ENCODE data around the gene CHP1.
"Not testable (repeated sequence)": the region's sequence is repeated elsewhere in the genome, so short reads cannot be mapped to it uniquely, and the experiment has no call there.

DNA sequence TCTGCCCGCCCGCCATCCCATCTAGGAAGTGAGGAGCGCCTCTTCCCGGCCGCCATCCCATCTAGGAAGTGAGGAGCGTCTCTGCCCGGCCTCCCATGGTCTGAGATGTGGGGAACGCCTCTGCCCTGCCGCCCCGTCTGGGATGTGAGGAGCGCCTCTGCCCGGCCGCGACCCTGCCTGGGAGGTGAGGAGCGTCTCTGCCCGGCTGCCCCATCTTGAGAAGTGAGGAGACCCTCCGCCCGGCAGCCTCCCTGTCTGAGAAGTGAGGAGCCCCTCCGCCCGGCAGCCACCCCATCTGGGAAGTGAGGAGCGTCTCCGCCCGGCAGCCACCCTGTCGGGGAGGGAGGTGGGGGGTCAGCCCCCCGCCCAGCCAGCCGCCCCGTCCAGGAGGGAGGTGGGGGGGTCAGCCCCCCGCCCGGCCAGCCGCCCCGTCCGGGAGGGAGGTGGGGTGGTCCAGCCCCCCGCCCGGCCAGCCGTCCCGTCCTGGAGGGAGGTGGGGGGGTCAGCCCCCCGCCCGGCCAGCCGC, 89.8 kb downstream of the CHP1 start:
- TF ChIP-seq, protein P1, sequence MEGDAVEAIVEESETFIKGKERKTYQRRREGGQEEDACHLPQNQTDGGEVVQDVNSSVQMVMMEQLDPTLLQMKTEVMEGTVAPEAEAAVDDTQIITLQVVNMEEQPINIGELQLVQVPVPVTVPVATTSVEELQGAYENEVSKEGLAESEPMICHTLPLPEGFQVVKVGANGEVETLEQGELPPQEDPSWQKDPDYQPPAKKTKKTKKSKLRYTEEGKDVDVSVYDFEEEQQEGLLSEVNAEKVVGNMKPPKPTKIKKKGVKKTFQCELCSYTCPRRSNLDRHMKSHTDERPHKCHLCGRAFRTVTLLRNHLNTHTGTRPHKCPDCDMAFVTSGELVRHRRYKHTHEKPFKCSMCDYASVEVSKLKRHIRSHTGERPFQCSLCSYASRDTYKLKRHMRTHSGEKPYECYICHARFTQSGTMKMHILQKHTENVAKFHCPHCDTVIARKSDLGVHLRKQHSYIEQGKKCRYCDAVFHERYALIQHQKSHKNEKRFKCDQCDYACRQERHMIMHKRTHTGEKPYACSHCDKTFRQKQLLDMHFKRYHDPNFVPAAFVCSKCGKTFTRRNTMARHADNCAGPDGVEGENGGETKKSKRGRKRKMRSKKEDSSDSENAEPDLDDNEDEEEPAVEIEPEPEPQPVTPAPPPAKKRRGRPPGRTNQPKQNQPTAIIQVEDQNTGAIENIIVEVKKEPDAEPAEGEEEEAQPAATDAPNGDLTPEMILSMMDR (IDR thresholded peaks at IDR 0.05) = not testable (repeated sequence)
- TF ChIP-seq POLR2A, POLR2AphosphoS5 (IDR thresholded peaks at IDR 0.05): not testable (repeated sequence)
